ENCODE measurements around the gene SLC25A19.

SLC25A19 gene

GRCh38 chr17:75289115-75289831, at the start of gene SLC25A19:
Gene SLC25A19, minus strand, starts transcription at chr17:75289433. Its CDS starts 2,669 bp downstream, at chr17:75286764.
- DNase-seq (ENCODE audit: low spot score): peak; percentile 99

- peak; percentile 38 for DNase-seq (ENCODE audit: low spot score)
These were observed 49.1 kb upstream of the SLC25A19 start for GRCh38 chr17:75338335-75338734.

- no peak for DNase-seq (ENCODE audit: low spot score)
These were observed 46.1 kb upstream of the SLC25A19 start for GRCh38 chr17:75335315-75335714.

GRCh38 chr17:75334723-75335122, 45.5 kb upstream of the SLC25A19 start:
- DNase-seq (ENCODE audit: low spot score): no peak

- DNase-seq (ENCODE audit: low spot score): no peak
These were observed 42.4 kb upstream of the SLC25A19 start for GRCh38 chr17:75331671-75332070.

- no peak for DNase-seq (ENCODE audit: low spot score)
These were observed 38.5 kb upstream of the SLC25A19 start for GRCh38 chr17:75327757-75328156.

- DNase-seq (ENCODE audit: low spot score): no peak
These were observed 37.1 kb upstream of the SLC25A19 start for GRCh38 chr17:75326226-75326848.

GRCh38 chr17:75325827-75326225, 36.6 kb upstream of the SLC25A19 start:
- no peak for DNase-seq (ENCODE audit: low spot score)

GRCh38 chr17:75325348-75325747, 36.1 kb upstream of the SLC25A19 start:
- no peak for DNase-seq (ENCODE audit: low spot score)

- DNase-seq (ENCODE audit: low spot score): no peak
These were observed 32.3 kb upstream of the SLC25A19 start for GRCh38 chr17:75321506-75321905.

- peak; percentile 39 for DNase-seq (ENCODE audit: low spot score)
These were observed 30.9 kb upstream of the SLC25A19 start for GRCh38 chr17:75319904-75320691.

GRCh38 chr17:75318615-75319222, 29.5 kb upstream of the SLC25A19 start:
- no peak for DNase-seq (ENCODE audit: low spot score)

GRCh38 chr17:75318211-75318610, 29.0 kb upstream of the SLC25A19 start:
- no peak for DNase-seq (ENCODE audit: low spot score)

- DNase-seq (ENCODE audit: low spot score): no peak
These were observed 28.4 kb upstream of the SLC25A19 start for GRCh38 chr17:75317671-75318070.

GRCh38 chr17:75316253-75316652, 27.0 kb upstream of the SLC25A19 start:
- no peak for DNase-seq (ENCODE audit: low spot score)

GRCh38 chr17:75315541-75316243, 26.5 kb upstream of the SLC25A19 start:
- peak; percentile 51 for DNase-seq (ENCODE audit: low spot score)

GRCh38 chr17:75313941-75314551, 24.8 kb upstream of the SLC25A19 start:
- DNase-seq (ENCODE audit: low spot score): peak; percentile 38

- no peak for DNase-seq (ENCODE audit: low spot score)
These were observed 19.7 kb upstream of the SLC25A19 start for GRCh38 chr17:75308732-75309629.

- DNase-seq (ENCODE audit: low spot score): no peak
These were observed 18.9 kb upstream of the SLC25A19 start for GRCh38 chr17:75307957-75308731.

Data from AG20443 (cell line).